Lung microvascular endothelial cell (primary cell): ENCODE data around the gene ETDC. TPM values are rescaled to one million over a fixed set of nuclear protein-coding genes. Genes with fewer than 3 reads are reported as not detected.
A peak's percentile ranks its signal among the peaks of the same experiment; 100 is the strongest.
"Not testable (repeated sequence)": the region's sequence is repeated elsewhere in the genome, so short reads cannot be mapped to it uniquely, and the experiment has no call there.

ENCODE experiments used
- DNase-seq, 2 donors: peaks; one replicate each; pipeline versions ENCODE4 v3.0.0 to v3.0.0-alpha.2; 2010; ENCODE audit warnings: low read depth in 2 of 2
- total RNA-seq: library from RNA; depleted of rRNA; stranded (reverse); fragments of >200 nt; gene quantifications from 2 replicates; pipeline ENCODE4 v1.2.1, GENCODE V29; 2014

The ETDC gene
- not detected in 2 replicates for total RNA-seq

- DNase-seq: no peak
These were observed at the start of gene ETDC for GRCh38 chrX:135309430-135309923. Gene ETDC, plus strand, starts transcription at chrX:135309480. Its CDS starts 0 bp downstream, at chrX:135309480.

- not testable (repeated sequence) for DNase-seq
These were observed 48.3 kb upstream of the ETDC start for GRCh38 chrX:135260976-135261375.

DNA sequence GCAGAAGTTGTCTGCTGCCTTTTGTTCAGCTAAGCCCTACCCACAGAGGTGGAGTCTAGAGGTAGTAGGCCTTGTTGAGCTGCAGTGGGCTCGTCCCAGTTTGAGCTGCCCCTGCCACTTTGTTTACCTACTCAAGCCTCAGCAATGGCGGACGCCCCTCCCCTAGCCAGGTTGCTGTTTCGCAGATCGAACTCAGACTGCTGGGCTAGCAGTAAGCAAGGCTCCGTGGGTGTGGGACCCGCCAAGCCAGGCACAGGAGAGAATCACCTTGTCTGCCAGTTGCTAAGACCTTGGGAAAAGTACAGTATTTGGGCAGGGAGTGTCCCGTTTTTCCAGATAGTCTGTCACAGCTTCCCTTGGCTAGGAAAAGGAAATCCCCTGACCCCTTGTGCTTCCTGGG lies 45.9 kb upstream of the ETDC start:
- DNase-seq: not testable (repeated sequence)

DNA sequence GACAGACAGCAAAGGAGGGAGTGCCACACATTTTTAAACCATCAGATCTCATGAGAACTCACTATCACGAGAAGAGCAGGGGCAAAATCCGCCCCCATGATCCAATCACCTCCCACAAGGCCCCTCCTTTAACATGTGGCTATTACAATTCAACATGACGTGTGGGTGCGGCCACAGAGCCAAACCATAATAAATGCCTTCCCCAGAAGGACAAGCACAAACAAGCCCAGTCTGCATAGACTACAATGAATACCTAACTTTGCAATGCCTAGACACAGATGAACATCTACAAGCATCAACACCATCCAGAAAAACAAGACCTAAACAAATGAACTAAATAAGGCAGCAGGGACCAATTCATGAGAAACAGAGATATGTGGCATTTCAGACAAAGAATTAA lies 45.1 kb upstream of the ETDC start:
- DNase-seq: no peak

DNA sequence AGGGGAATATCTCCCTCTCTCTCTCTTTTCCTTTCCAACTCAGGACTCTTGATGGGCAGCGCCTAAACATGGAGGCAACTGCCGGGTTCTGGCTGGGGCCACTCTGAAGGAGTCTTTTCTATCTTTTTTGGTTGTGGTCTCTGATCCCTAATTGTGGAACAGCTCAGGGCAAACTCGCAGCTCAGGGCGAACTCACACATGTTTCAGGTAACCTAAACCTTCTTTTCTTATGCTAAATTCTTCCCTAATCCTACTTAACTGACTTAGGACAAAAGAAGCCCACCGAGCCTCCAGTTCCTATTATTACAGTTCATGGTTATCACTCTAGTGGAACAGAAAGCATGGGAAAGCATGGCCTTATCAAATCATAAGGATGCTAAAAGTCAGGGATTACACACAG lies 36.1 kb upstream of the ETDC start:
- DNase-seq: no peak

DNA sequence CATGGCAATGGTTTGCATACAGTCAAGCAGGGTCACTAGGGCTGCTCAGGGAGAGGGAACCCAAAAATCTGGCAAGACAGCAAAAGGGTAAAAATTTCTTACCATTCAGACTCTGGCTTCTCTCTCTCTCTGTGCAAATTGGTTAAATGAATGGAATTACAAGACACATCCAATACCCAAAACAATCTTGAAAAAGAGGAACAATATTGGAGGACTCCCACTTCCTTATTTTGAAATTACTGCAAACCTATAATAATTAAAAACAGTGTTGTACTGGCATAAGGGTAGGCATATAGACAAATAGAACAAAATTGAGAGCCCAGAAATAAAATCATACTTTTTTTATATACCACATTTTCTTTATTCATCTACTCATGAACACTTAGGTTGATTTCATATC lies 33.3 kb upstream of the ETDC start:
- no peak for DNase-seq

GRCh38 chrX:135287266-135287823 lies 21.9 kb upstream of the ETDC start:
- no peak for DNase-seq

GRCh38 chrX:135295238-135295943 lies 13.9 kb upstream of the ETDC start:
- peak; percentile 11 to 29 for DNase-seq

DNA sequence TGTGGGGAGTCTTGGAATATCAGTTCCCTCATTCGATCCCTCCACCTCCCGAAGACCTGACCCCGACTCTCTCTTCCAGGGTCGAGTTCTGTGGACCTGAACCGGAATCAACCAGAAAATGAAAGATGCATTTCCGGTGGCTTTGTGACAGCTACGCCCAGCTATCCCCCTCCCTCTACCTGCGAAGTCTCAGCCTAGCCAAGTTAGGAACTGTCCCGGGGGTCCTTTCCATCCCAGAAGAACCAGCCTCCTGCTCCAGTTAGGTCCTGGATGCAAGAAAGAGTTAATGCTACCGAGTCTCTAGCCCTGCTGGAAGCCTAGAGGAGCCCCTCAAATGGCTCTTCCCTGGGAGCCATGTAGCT lies 13.4 kb upstream of the ETDC start:
- no peak for DNase-seq

DNA sequence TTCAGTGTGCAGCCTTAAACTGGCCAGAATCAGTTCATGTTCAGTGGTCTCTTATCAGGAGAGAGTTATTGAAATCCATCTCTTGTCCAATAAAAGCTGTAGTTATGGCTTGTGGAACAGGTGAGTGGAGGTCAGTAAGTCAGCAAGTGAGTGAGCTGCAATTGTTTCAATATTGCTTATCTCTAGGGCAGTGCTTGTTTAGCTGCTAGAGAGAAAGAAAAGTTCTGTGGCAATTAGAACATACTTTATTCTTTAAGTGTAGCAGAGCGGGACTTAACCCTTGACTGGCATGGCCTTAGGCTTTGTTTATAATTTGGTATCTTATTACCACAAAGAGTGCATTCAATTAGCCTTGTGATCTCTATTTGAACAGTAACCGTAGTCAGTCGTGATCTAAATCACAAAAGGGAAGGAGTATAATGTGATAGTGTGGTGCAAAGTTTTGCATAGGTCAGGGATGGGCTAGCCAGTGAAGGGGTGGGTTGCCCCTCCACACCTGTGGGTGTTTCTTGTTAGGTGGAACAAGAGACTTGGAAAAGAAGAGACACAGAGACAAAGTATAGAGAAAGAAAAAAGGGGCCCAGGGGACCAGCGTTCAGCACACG lies 6.9 kb upstream of the ETDC start:
- DNase-seq: no peak

- no peak for DNase-seq
These were observed 4.5 kb upstream of the ETDC start for GRCh38 chrX:135304741-135305140.

GRCh38 chrX:135307171-135307570 lies 2.1 kb upstream of the ETDC start:
- no peak for DNase-seq

- DNase-seq: no peak
These were observed 880 bp upstream of the ETDC start for GRCh38 chrX:135308345-135308855.

DNA sequence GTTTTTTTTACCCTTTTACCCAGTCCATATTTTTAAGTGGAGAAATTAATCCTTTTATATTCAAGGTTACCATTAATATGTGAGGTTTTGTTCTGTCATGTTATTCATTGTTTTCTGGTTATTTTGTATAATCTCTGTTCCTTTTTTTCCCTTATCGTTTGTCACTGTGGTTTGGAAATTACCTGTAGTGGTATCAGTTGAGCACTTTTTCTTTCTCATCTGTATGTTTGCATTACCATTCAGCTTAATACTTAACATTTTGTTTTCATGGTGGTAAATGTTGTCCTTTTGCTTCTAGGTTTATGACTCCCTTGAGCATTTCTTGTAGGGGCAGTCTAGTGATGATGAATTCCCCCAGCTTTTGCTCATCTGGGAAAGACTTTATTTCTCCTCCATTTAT lies 6.6 kb downstream of the ETDC start:
- no peak for DNase-seq

- no peak for DNase-seq
These were observed 15.2 kb downstream of the ETDC start for GRCh38 chrX:135324463-135324862.

- not testable (repeated sequence) for DNase-seq
These were observed 15.9 kb downstream of the ETDC start for GRCh38 chrX:135325036-135325818.

DNA sequence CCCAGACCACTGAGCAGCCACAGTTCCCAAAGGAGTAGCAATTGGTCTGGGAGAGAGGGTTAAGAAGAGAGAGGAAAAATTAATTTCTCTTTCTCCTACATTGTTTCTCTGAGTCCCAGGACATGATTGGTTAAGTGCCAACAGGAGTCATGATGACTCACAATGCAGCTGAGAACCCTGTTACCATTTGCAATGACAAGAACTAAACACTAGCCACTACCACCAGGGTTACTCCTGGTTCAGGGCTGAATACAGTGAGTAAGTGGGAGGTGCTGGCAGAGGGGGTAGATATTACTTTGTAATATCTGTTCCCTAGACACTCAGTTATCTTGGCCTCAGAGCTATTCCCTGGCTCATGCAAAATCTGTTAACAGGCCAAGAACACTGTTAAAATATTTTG lies 18.0 kb downstream of the ETDC start:
- peak in 1 of 2 donors; percentile 76 for DNase-seq

- no peak for DNase-seq
These were observed 19.2 kb downstream of the ETDC start for GRCh38 chrX:135328421-135329005.

GRCh38 chrX:135330706-135331105 lies 21.4 kb downstream of the ETDC start:
- DNase-seq: no peak

- no peak for DNase-seq
These were observed 22.2 kb downstream of the ETDC start for GRCh38 chrX:135331525-135331924.

DNA sequence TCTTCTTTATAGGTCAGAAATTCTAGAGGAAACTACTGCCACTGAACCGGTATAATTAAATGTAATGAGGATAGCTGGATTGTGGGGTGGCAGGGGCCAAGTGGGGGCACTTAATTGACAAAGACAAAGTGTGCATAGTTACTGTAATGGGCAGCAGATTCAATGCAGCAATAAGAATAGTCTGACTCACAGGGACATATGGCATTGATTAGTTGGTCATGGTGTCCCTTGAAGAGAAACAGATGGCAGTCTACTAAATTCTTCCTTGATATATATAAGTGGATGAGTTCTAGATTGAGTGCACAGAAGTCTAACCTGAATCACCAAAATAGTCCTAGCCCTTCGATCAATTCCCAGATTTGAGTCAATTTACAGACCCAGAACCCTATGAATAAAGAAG lies 31.6 kb downstream of the ETDC start:
- DNase-seq: no peak
